K562 (cell line): ENCODE results near the gene C6orf163. TPM values are rescaled to one million over a fixed set of nuclear protein-coding genes. Genes with fewer than 3 reads are reported as not detected.

Source experiments
- ATAC-seq: fragments of 200-7000 bp; cut with Tn5 transposase; 3 replicates; pipeline ENCODE4 v1.9.1; 2020; ENCODE audit warnings: moderate library complexity
- BruUV-seq: library from RNA; stranded (reverse); fragments of 400-500 nt; replicated peaks from 2 replicates; lab custom pipeline; 2021; lab: Mats Ljungman, UMichigan
- CTCF ChIA-PET: fragments of 300-600 bp; formaldehyde crosslinking; extraction: SDS; loops from one replicate; lab custom pipeline; 2021; ENCODE audit warnings: low intra/inter-chr PET ratio; lab: Yijun Ruan, JAX
- POLR2A ChIA-PET: fragments of 300-600, 350-650 bp; sonication (Branson Sonifier 250); formaldehyde crosslinking; extraction: SDS; loops from one replicate; lab custom pipeline; 2021; ENCODE audit warnings: antibody characterized with exemption, inconsistent platforms; lab: Yijun Ruan, JAX
- DNase-seq, 4 experiments: peaks; one replicate each; pipeline versions ENCODE4 v3.0.0 to v3.0.0-alpha.2; 2011 to 2018; ENCODE audit warnings: low spot score in 3 of 4, mixed read lengths in 3 of 4; ENCODE audit errors: extremely low read depth in 1 of 4
- FAIRE-seq: peaks from 2 replicates; lab custom pipeline; 2011; peaks lifted over from hg19 to GRCh38; lab: Jason Lieb, UNC
- H2AFZ ChIP-seq: 2 replicates; pipeline ENCODE4 v1.6.0; 2011; ENCODE audit warnings: low read depth, low read length, control low read depth, inconsistent platforms
- H3K27ac ChIP-seq: fragments of 200-600 bp; 3 replicates; pipeline ENCODE4 v1.8.0; 2011; ENCODE audit warnings: low read depth, mild to moderate bottlenecking, control low read depth, inconsistent platforms, low read length, moderate library complexity, mixed read lengths; ENCODE audit errors: extremely low read depth
- H3K27me3 ChIP-seq, 2 experiments: fragments of 300-600 bp in 1 of 2; 2 replicates in 1 of 2; 3 replicates in 1 of 2; pipeline versions ENCODE4 v1.6.0 to v1.8.0; 2011; ENCODE audit warnings: inconsistent platforms in 2 of 2, low read length in 2 of 2, mild to moderate bottlenecking in 1 of 2, mixed read lengths in 1 of 2, moderate library complexity in 1 of 2; ENCODE audit not compliant: control insufficient read depth in 2 of 2, insufficient read depth in 2 of 2
- H3K36me3 ChIP-seq: fragments of 300-600 bp; 3 replicates; pipeline ENCODE4 v1.8.0; 2011; ENCODE audit warnings: mild to moderate bottlenecking, low read length, inconsistent platforms; ENCODE audit not compliant: control insufficient read depth, insufficient read depth
- H3K4me1 ChIP-seq, 2 experiments: fragments of 200-600 bp in 1 of 2; replicated peaks in 1 of 2; 2 replicates in 1 of 2; 3 replicates in 1 of 2; pipeline versions ENCODE4 v1.5.1 to v1.8.0; 2011; ENCODE audit warnings: inconsistent platforms in 2 of 2, low read length in 2 of 2, mild to moderate bottlenecking in 1 of 2, mixed read lengths in 1 of 2, moderate library complexity in 1 of 2; ENCODE audit not compliant: control insufficient read depth in 2 of 2, insufficient read depth in 2 of 2
- H3K4me2 ChIP-seq: 2 replicates; pipeline ENCODE4 v1.6.1; 2011; ENCODE audit warnings: low read length, control low read depth, inconsistent platforms, mixed read lengths; ENCODE audit not compliant: insufficient read depth
- H3K4me3 ChIP-seq: fragments of 200-600 bp; sonication (generic), shearing (Covaris generic); 2 replicates; pipeline ENCODE4 v1.5.1; 2016; ENCODE audit warnings: control low read depth, inconsistent platforms
- H3K79me2 ChIP-seq: fragments of 200-600 bp; 3 replicates; pipeline ENCODE4 v1.8.0; 2011; ENCODE audit warnings: low read length, inconsistent platforms; ENCODE audit not compliant: control insufficient read depth, insufficient read depth
- H3K9ac ChIP-seq, 2 experiments: 2 replicates each; pipeline versions ENCODE4 v1.6.0 to v1.6.1; 2011; ENCODE audit warnings: low read depth in 2 of 2, low read length in 2 of 2, control low read depth in 1 of 2, inconsistent platforms in 1 of 2, mild to moderate bottlenecking in 1 of 2, mixed read lengths in 1 of 2; ENCODE audit not compliant: insufficient read depth in 1 of 2
- H3K9me1 ChIP-seq: one replicate; pipeline ENCODE4 v1.6.0; 2011; ENCODE audit warnings: inconsistent platforms, mild to moderate bottlenecking, low read length, moderate library complexity; ENCODE audit not compliant: control insufficient read depth, insufficient read depth
- H3K9me3 ChIP-seq: replicated peaks from 2 replicates; pipeline ENCODE4 v1.5.1; 2011; ENCODE audit warnings: low read depth, low read length, inconsistent platforms; ENCODE audit not compliant: control insufficient read depth, insufficient read depth
- H4K20me1 ChIP-seq: replicated peaks from 2 replicates; pipeline ENCODE4 v1.6.1; 2011; ENCODE audit warnings: low read length, inconsistent platforms, mixed read lengths; ENCODE audit not compliant: control insufficient read depth, insufficient read depth
- CBFB ChIP-seq: sonication (generic); formaldehyde crosslinking; IDR thresholded peaks from 2 replicates; pipeline ENCODE4 v1.4.0; 2020; ENCODE audit warnings: mild to moderate bottlenecking, missing genetic modification reagents
- CEBPG ChIP-seq, 3 experiments: fragments of 200-800 bp in 1 of 3; sonication (Bioruptor generic) in 1 of 3; sonication (generic) in 1 of 3; formaldehyde crosslinking in 1 of 3; IDR thresholded peaks in 2 of 3; conservative IDR thresholded peaks in 1 of 3; 2 replicates each; pipeline versions ENCODE4 v1.6.1 to v1.8.0; 2016 to 2022; ENCODE audit warnings: missing compliant biosample characterization in 2 of 3, missing genetic modification characterization in 2 of 3, mild to moderate bottlenecking in 1 of 3, missing genetic modification reagents in 1 of 3
- MEIS2 ChIP-seq: fragments of 450-650 bp; IDR thresholded peaks from 2 replicates; pipeline ENCODE4 v1.6.1; 2014; ENCODE audit warnings: mild to moderate bottlenecking; ENCODE audit not compliant: partially characterized antibody
- ZFX ChIP-seq: sonication (generic); formaldehyde crosslinking; IDR thresholded peaks from 2 replicates; pipeline ENCODE4 v1.8.0; 2022; ENCODE audit warnings: mild to moderate bottlenecking, missing genetic modification reagents, moderate library complexity
- ZNF778 ChIP-seq: fragments of 450-650 bp; formaldehyde crosslinking; IDR thresholded peaks from 2 replicates; pipeline ENCODE4 v1.4.0; 2020; ENCODE audit warnings: mild to moderate bottlenecking, moderate library complexity
- WGBS: fragments of 100-300 bp; shearing (Covaris generic); methylation state at CpG from one replicate; pipeline ENCODE4 v1.1.6; 2016; ENCODE audit warnings: low coverage, mixed read lengths; ENCODE audit not compliant: insufficient coverage; ENCODE audit errors: missing lambda C conversion rate; 5-methylcytosine and 5-hydroxymethylcytosine counted together
- in situ Hi-C: fragments of 300-500 bp; cut with MboI; formaldehyde crosslinking; loops from 4 replicates; pipeline ENCODE4 v1.15.0; 2018; ENCODE audit warnings: inconsistent platforms, mixed read lengths
- intact Hi-C: fragments of 100-400 bp; cut with micrococcal nuclease; formaldehyde crosslinking; loops from 2 replicates; pipeline ENCODE4 v1.14.2; 2022
- polyA plus RNA-seq, 8 experiments: library from polyadenylated mRNA; depleted of rRNA in 4 of 8; stranded (reverse) in 5 of 8; unstranded in 3 of 8; fragments of >200 nt; fragmentation: Nextera tagmentation in 2 of 8; fragmentation: Illumina TruSeq in 1 of 8; extraction: Ambion mirVana in 2 of 8; extraction: Trizol in 1 of 8; gene quantifications; 2 replicates each; pipeline versions ENCODE4 v1.2.1 to v1.2.3, GENCODE V29; 2011 to 2014; ENCODE audit warnings: inconsistent platforms in 1 of 8, missing spikeins in 1 of 8
- total RNA-seq, 7 experiments: library from RNA; depleted of rRNA in 6 of 7; stranded (reverse); fragments of >200 nt in 6 of 7; fragmentation: Illumina TruSeq in 2 of 7; extraction: Trizol in 2 of 7; gene quantifications; 2 replicates each; pipeline versions ENCODE4 v1.2.1 to v1.2.3, GENCODE V29; 2011 to 2021; ENCODE audit warnings: low replicate concordance in 1 of 7
- TF ChIP-seq, protein P1 (sequence below), 2 experiments: IDR thresholded peaks in 1 of 2; conservative IDR thresholded peaks in 1 of 2; 2 replicates each; pipeline ENCODE4 v1.6.1; 2016; ENCODE audit warnings: low read depth in 2 of 2, mild to moderate bottlenecking in 1 of 2, missing compliant biosample characterization in 1 of 2, missing genetic modification characterization in 1 of 2, moderate library complexity in 1 of 2

Gene C6orf163
- total and polyA plus RNA-seq, 9 of the 15 experiments (the other 6 are each of a cell fraction or from before 2014, with no cell fraction given), result 0.67 to 4.7 (median 1.5) TPM

DNA sequence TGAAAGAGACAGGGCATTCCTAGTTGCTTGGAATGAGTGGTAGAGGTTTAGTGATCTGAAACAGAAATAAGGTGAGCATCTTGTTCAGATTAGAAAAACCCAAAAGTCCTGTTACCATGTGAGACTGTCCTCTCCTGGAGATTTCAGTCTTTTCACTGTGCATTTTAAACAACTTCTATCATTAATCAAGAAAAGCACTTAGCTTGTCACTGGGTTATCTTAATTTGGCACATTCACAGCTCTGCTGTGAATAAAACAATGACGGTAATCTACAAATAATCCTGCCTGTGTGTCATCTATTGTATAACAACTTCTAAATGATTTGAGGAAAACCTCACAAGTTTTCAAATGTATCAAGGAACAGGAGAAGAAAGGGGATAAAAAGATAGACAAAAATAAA lies 31.8 kb upstream of the C6orf163 start:
- Histone ChIP-seq H3K27me3 (peaks cover 0 to 5% of the 10 kb centered on the region in 2 experiments; a peak in 3 of 5 replicates), H3K4me2 (no peak overlapping the region), H3K9me3 (no peaks in the 10 kb centered on the region), H3K4me1 (no peaks in the 10 kb centered on the region), H3K36me3 (no peaks in the 10 kb centered on the region), H3K79me2 (no peaks in the 10 kb centered on the region)
- BruUV-seq, result no TSS peak
- CTCF ChIA-PET, result no interaction called here
- TF ChIP-seq CEBPG (CRISPR knock-in tag; IDR thresholded peaks at IDR 0.05), result no peak
- TF ChIP-seq CEBPG (tag; conservative IDR thresholded peaks at IDR 0.05 in 1 of 2, IDR thresholded peaks at IDR 0.05 in 1 of 2), result no peak
- TF ChIP-seq ZNF778, result no peak
- TF ChIP-seq MEIS2, result peak; percentile 70
- TF ChIP-seq, protein P1, sequence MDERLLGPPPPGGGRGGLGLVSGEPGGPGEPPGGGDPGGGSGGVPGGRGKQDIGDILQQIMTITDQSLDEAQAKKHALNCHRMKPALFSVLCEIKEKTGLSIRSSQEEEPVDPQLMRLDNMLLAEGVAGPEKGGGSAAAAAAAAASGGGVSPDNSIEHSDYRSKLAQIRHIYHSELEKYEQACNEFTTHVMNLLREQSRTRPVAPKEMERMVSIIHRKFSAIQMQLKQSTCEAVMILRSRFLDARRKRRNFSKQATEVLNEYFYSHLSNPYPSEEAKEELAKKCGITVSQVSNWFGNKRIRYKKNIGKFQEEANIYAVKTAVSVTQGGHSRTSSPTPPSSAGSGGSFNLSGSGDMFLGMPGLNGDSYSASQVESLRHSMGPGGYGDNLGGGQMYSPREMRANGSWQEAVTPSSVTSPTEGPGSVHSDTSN (CRISPR knock-in tag; IDR thresholded peaks at IDR 0.05; ENCODE audit: low read depth), result no peak
- TF ChIP-seq, protein P1 (tag; conservative IDR thresholded peaks at IDR 0.05; ENCODE audit: low read depth), result peak; percentile 67; the same call in 1 of the 2 replicates
- TF ChIP-seq CBFB, result no peak
- no peak for TF ChIP-seq ZFX (CRISPR knock-in tag)
- TF ChIP-seq, all 486 proteins: peak for 2
- POLR2A ChIA-PET, result no interaction called here
- Histone ChIP-seq H3K4me3 (no peak overlapping the region), H3K27ac (no peak overlapping the region), H3K9ac (no peak overlapping the region), H2AFZ (no peak overlapping the region), H4K20me1 (no peaks in the 10 kb centered on the region), H3K9me1 (no peaks in the 10 kb centered on the region)
- DNase-seq (no peak), FAIRE-seq (no peak), ATAC-seq (no peak)
- WGBS, result 0% methylated on average over 1 of the region's 1 CpG
- intact Hi-C loops (no loop called here), in situ Hi-C loops (no loop called here)
